HEK293 (cell line): ENCODE measurements around the gene USHBP1.

Experiments
- GLI2 ChIP-seq: fragments of 450-650 bp; formaldehyde crosslinking; IDR thresholded peaks from 2 replicates; pipeline ENCODE4; 2017; ENCODE audit warnings: missing biosample characterization, missing genetic modification characterization, low read depth, borderline replicate concordance
- HOXA7 ChIP-seq: sonication (generic); formaldehyde crosslinking; IDR thresholded peaks from 2 replicates; pipeline ENCODE4 v1.8.1; 2022; ENCODE audit warnings: missing genetic modification reagents, borderline replicate concordance
- HOXD13 ChIP-seq: sonication (generic); formaldehyde crosslinking; IDR thresholded peaks from 2 replicates; pipeline ENCODE4 v1.8.0; 2022; ENCODE audit warnings: missing genetic modification reagents, borderline replicate concordance
- MYNN ChIP-seq: fragments of 450-650 bp; formaldehyde crosslinking; IDR thresholded peaks from 2 replicates; pipeline ENCODE4 v1.5.1; 2016; ENCODE audit warnings: missing biosample characterization, missing genetic modification characterization, borderline replicate concordance
- SP2 ChIP-seq: fragments of 450-650 bp; formaldehyde crosslinking; IDR thresholded peaks from 2 replicates; pipeline ENCODE4 v1.5.1; 2016; ENCODE audit warnings: missing biosample characterization, missing genetic modification characterization
- SP7 ChIP-seq: fragments of 450-650 bp; formaldehyde crosslinking; IDR thresholded peaks from 2 replicates; pipeline ENCODE4 v1.5.1; 2016; ENCODE audit warnings: missing biosample characterization, missing genetic modification characterization
- TCF7L2 ChIP-seq: IDR thresholded peaks from 2 replicates; pipeline ENCODE4 v1.6.1; 2011; ENCODE audit warnings: low read depth, mild to moderate bottlenecking, inconsistent platforms, low read length, moderate library complexity, borderline replicate concordance
- TRIM28 ChIP-seq: IDR thresholded peaks from 2 replicates; pipeline ENCODE4 v1.6.1; 2011; ENCODE audit warnings: low read length, control low read depth, borderline replicate concordance
- YY2 ChIP-seq: fragments of 450-650 bp; formaldehyde crosslinking; IDR thresholded peaks from 2 replicates; pipeline ENCODE4 v1.5.1; 2016; ENCODE audit warnings: missing biosample characterization, missing genetic modification characterization
- ZBTB8A ChIP-seq: fragments of 450-650 bp; formaldehyde crosslinking; IDR thresholded peaks from 2 replicates; pipeline ENCODE4 v1.5.1; 2016; ENCODE audit warnings: missing biosample characterization, missing genetic modification characterization
- ZNF2 ChIP-seq: fragments of 450-650 bp; formaldehyde crosslinking; IDR thresholded peaks from 2 replicates; pipeline ENCODE4 v1.5.1; 2016; ENCODE audit warnings: missing biosample characterization, missing genetic modification characterization
- ZNF202 ChIP-seq: fragments of 450-650 bp; formaldehyde crosslinking; IDR thresholded peaks from 2 replicates; pipeline ENCODE4 v1.5.1; 2016; ENCODE audit warnings: missing biosample characterization, missing genetic modification characterization, borderline replicate concordance
- ZNF221 ChIP-seq: fragments of 450-650 bp; formaldehyde crosslinking; IDR thresholded peaks from 2 replicates; pipeline ENCODE4 v1.5.1; 2017; ENCODE audit warnings: missing biosample characterization, missing genetic modification characterization, borderline replicate concordance
- ZNF394 ChIP-seq: fragments of 450-650 bp; formaldehyde crosslinking; IDR thresholded peaks from 2 replicates; pipeline ENCODE4 v1.5.1; 2016; ENCODE audit warnings: missing biosample characterization, missing genetic modification characterization, mild to moderate bottlenecking, moderate library complexity, borderline replicate concordance
- ZNF404 ChIP-seq: fragments of 450-650 bp; formaldehyde crosslinking; IDR thresholded peaks from 2 replicates; pipeline ENCODE4 v1.5.1; 2017; ENCODE audit warnings: missing biosample characterization, missing genetic modification characterization
- ZNF416 ChIP-seq: fragments of 450-650 bp; formaldehyde crosslinking; IDR thresholded peaks from 2 replicates; pipeline ENCODE4 v1.5.1; 2016; ENCODE audit warnings: missing biosample characterization, missing genetic modification characterization
- ZNF423 ChIP-seq: fragments of 450-650 bp; formaldehyde crosslinking; IDR thresholded peaks from 2 replicates; pipeline ENCODE4 v1.5.1; 2016; ENCODE audit warnings: missing biosample characterization, missing genetic modification characterization
- ZNF501 ChIP-seq: fragments of 450-650 bp; formaldehyde crosslinking; IDR thresholded peaks from 2 replicates; pipeline ENCODE4 v1.5.1; 2016; ENCODE audit warnings: missing biosample characterization, missing genetic modification characterization
- ZNF514 ChIP-seq: fragments of 450-650 bp; formaldehyde crosslinking; IDR thresholded peaks from 2 replicates; pipeline ENCODE4 v1.5.1; 2016; ENCODE audit warnings: missing biosample characterization, missing genetic modification characterization
- ZNF529 ChIP-seq: fragments of 450-650 bp; formaldehyde crosslinking; IDR thresholded peaks from 2 replicates; pipeline ENCODE4 v1.5.1; 2017; ENCODE audit warnings: missing genetic modification characterization, missing biosample characterization; ENCODE audit not compliant: insufficient replicate concordance
- ZNF600 ChIP-seq: fragments of 450-650 bp; formaldehyde crosslinking; IDR thresholded peaks from 2 replicates; pipeline ENCODE4 v1.5.1; 2016; ENCODE audit warnings: missing biosample characterization, missing genetic modification characterization
- ZNF610 ChIP-seq: fragments of 450-650 bp; formaldehyde crosslinking; IDR thresholded peaks from 2 replicates; pipeline ENCODE4 v1.5.1; 2016; ENCODE audit warnings: missing biosample characterization, missing genetic modification characterization, borderline replicate concordance
- ZNF623 ChIP-seq: fragments of 450-650 bp; formaldehyde crosslinking; IDR thresholded peaks from 2 replicates; pipeline ENCODE4 v1.5.1; 2016; ENCODE audit warnings: missing biosample characterization, missing genetic modification characterization
- ZNF677 ChIP-seq: fragments of 450-650 bp; IDR thresholded peaks from 2 replicates; pipeline ENCODE4 v1.5.0; 2018; ENCODE audit warnings: missing biosample characterization, mild to moderate bottlenecking, missing genetic modification characterization, moderate library complexity
- ZNF777 ChIP-seq: fragments of 450-650 bp; formaldehyde crosslinking; IDR thresholded peaks from 2 replicates; pipeline ENCODE4 v1.5.1; 2017; ENCODE audit warnings: missing biosample characterization, missing genetic modification characterization, borderline replicate concordance
- ZNF837 ChIP-seq: fragments of 450-650 bp; formaldehyde crosslinking; IDR thresholded peaks from 2 replicates; pipeline ENCODE4 v1.5.1; 2016; ENCODE audit warnings: missing biosample characterization, missing genetic modification characterization
- TF ChIP-seq, protein P1 (sequence below): fragments of 450-650 bp; formaldehyde crosslinking; IDR thresholded peaks from 2 replicates; pipeline ENCODE4 v1.5.1; 2017; ENCODE audit warnings: missing biosample characterization, missing genetic modification characterization
- TF ChIP-seq, protein P2 (sequence below): sonication (generic); formaldehyde crosslinking; IDR thresholded peaks from 2 replicates; pipeline ENCODE4 v1.8.1; 2022; ENCODE audit warnings: mild to moderate bottlenecking, moderate library complexity, missing genetic modification reagents
- TF ChIP-seq, protein P3 (sequence below): fragments of 450-650 bp; IDR thresholded peaks from 2 replicates; pipeline ENCODE4 v1.5.1; 2018; ENCODE audit warnings: missing biosample characterization, mild to moderate bottlenecking, missing genetic modification characterization
- TF ChIP-seq, protein P4 (sequence below): fragments of 450-650 bp; formaldehyde crosslinking; IDR thresholded peaks from 2 replicates; pipeline ENCODE4 v1.5.1; 2016; ENCODE audit warnings: missing biosample characterization, missing genetic modification characterization, low read depth

USHBP1 gene

DNA sequence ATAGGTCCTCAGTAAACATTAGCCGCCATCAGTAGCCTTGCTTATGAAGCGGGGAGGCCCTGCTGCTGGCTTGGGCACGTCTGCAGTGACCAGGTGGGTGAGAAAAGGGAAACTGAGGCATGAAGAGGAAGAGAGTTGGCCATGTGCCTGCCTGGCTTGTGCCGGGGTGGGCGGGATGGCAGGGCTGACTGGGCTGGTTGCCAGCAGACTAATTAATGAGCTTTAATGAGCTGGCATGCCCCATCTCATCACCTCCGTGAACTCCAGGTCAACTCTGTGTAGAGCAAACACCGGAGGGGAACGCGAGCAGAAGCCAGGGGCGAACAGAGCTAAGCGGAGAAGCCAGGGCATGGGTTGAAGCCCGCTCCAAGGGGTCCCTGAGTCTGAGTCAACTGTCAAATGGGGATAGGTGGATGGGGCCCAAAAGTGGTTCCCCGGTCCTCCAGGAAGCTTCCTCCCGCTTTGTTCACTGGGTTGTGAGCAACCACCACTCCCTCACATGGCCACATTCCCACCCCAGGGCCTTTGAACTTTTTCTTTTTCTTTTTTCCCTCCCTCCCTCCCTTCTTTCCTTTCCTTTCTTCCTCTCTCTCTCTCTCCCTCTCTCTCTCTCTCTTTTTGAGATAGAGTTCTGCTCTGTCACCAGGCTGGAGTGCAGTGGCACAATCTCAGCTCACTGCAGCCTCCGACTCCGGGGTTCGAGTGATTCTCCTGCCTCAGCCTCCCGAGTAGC is 27.6 kb downstream of the USHBP1 start (continued):
- TF ChIP-seq ZNF777 (no peak), ZNF404 (tag by site-specific recombination) (no peak), ZNF529 (tag by site-specific recombination) (no peak), ZNF677 (no peak), SP7 (tag by site-specific recombination) (peak; percentile 53), ZNF423 (tag by site-specific recombination) (no peak), ZNF610 (tag by site-specific recombination) (no peak), TCF7L2 (no peak), ZBTB8A (tag by site-specific recombination) (0 out of 2 replicates have a peak, but pooled peaks have one; percentile 14), ZNF600 (tag by site-specific recombination) (peak; percentile 60), ZNF501 (tag by site-specific recombination) (no peak), GLI2 (no peak), ZNF202 (tag by site-specific recombination) (no peak), ZNF837 (no peak), HOXD13 (no peak), HOXA7 (CRISPR knock-in tag) (no peak), SP2 (tag by site-specific recombination) (0 out of 2 replicates have a peak, but pooled peaks have one; percentile 12), ZNF394 (tag by site-specific recombination) (no peak), ZNF416 (tag by site-specific recombination) (no peak), TRIM28 (no peak), ZNF623 (tag by site-specific recombination) (peak; percentile 88), ZNF221 (tag by site-specific recombination) (no peak), MYNN (tag by site-specific recombination) (no peak), YY2 (tag by site-specific recombination) (no peak), ZNF2 (tag by site-specific recombination) (no peak), ZNF514 (tag by site-specific recombination) (no peak)
- TF ChIP-seq, protein P1, sequence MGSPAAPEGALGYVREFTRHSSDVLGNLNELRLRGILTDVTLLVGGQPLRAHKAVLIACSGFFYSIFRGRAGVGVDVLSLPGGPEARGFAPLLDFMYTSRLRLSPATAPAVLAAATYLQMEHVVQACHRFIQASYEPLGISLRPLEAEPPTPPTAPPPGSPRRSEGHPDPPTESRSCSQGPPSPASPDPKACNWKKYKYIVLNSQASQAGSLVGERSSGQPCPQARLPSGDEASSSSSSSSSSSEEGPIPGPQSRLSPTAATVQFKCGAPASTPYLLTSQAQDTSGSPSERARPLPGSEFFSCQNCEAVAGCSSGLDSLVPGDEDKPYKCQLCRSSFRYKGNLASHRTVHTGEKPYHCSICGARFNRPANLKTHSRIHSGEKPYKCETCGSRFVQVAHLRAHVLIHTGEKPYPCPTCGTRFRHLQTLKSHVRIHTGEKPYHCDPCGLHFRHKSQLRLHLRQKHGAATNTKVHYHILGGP (tag by site-specific recombination), result no peak
- TF ChIP-seq, protein P2, sequence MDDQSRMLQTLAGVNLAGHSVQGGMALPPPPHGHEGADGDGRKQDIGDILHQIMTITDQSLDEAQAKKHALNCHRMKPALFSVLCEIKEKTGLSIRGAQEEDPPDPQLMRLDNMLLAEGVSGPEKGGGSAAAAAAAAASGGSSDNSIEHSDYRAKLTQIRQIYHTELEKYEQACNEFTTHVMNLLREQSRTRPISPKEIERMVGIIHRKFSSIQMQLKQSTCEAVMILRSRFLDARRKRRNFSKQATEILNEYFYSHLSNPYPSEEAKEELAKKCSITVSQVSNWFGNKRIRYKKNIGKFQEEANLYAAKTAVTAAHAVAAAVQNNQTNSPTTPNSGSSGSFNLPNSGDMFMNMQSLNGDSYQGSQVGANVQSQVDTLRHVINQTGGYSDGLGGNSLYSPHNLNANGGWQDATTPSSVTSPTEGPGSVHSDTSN (CRISPR knock-in tag), result no peak
- TF ChIP-seq, protein P3, sequence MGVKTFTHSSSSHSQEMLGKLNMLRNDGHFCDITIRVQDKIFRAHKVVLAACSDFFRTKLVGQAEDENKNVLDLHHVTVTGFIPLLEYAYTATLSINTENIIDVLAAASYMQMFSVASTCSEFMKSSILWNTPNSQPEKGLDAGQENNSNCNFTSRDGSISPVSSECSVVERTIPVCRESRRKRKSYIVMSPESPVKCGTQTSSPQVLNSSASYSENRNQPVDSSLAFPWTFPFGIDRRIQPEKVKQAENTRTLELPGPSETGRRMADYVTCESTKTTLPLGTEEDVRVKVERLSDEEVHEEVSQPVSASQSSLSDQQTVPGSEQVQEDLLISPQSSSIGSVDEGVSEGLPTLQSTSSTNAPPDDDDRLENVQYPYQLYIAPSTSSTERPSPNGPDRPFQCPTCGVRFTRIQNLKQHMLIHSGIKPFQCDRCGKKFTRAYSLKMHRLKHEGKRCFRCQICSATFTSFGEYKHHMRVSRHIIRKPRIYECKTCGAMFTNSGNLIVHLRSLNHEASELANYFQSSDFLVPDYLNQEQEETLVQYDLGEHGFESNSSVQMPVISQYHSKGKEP (tag by site-specific recombination), result no peak
- TF ChIP-seq, protein P4, sequence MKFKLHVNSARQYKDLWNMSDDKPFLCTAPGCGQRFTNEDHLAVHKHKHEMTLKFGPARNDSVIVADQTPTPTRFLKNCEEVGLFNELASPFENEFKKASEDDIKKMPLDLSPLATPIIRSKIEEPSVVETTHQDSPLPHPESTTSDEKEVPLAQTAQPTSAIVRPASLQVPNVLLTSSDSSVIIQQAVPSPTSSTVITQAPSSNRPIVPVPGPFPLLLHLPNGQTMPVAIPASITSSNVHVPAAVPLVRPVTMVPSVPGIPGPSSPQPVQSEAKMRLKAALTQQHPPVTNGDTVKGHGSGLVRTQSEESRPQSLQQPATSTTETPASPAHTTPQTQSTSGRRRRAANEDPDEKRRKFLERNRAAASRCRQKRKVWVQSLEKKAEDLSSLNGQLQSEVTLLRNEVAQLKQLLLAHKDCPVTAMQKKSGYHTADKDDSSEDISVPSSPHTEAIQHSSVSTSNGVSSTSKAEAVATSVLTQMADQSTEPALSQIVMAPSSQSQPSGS (tag by site-specific recombination), result no peak
